HL-60 (cell line): ENCODE results near the gene ENPEP.

ENCODE experiments used
- DNase-seq, 2 experiments: peaks; one replicate each; pipeline ENCODE4 v3.0.0-alpha.2; 2010 to 2020; ENCODE audit warnings: low read depth in 1 of 2, low spot score in 1 of 2
- H3K27ac ChIP-seq: fragments of 250-450 bp; sonication (Bioruptor Pico); replicated peaks from 2 replicates; pipeline ENCODE4 v1.5.1; 2020; ENCODE audit warnings: mild to moderate bottlenecking, moderate library complexity
- H3K27me3 ChIP-seq: fragments of 250-450 bp; sonication (Bioruptor Pico); 2 replicates; pipeline ENCODE4 v1.5.1; 2021; ENCODE audit warnings: mild to moderate bottlenecking, moderate library complexity; ENCODE audit not compliant: insufficient read depth, poor library complexity, severe bottlenecking
- H3K4me3 ChIP-seq: replicated peaks from 2 replicates; pipeline ENCODE4 v1.5.1; 2011; ENCODE audit warnings: mild to moderate bottlenecking, control low read depth, low read length; ENCODE audit not compliant: insufficient read depth
- GABPA ChIP-seq: IDR thresholded peaks from 2 replicates; pipeline ENCODE4 v1.6.1; 2012; ENCODE audit warnings: low read depth
- POLR2AphosphoS5 ChIP-seq: IDR thresholded peaks from 2 replicates; pipeline ENCODE4 v1.6.1; 2012; ENCODE audit warnings: low read depth
- SPI1 ChIP-seq: IDR thresholded peaks from 2 replicates; pipeline ENCODE4 v1.6.1; 2012; ENCODE audit warnings: low read depth, mild to moderate bottlenecking, borderline replicate concordance
- TF ChIP-seq, protein P1 (sequence below): IDR thresholded peaks from 2 replicates; pipeline ENCODE4 v1.6.1; 2012; ENCODE audit warnings: low read depth; ENCODE audit not compliant: insufficient replicate concordance
- TF ChIP-seq, protein P2 (sequence below): IDR thresholded peaks from one replicate; pipeline ENCODE4 v1.5.1; 2011; ENCODE audit warnings: low read length, control low read depth, inconsistent platforms; ENCODE audit not compliant: insufficient read depth

ENPEP gene

DNA sequence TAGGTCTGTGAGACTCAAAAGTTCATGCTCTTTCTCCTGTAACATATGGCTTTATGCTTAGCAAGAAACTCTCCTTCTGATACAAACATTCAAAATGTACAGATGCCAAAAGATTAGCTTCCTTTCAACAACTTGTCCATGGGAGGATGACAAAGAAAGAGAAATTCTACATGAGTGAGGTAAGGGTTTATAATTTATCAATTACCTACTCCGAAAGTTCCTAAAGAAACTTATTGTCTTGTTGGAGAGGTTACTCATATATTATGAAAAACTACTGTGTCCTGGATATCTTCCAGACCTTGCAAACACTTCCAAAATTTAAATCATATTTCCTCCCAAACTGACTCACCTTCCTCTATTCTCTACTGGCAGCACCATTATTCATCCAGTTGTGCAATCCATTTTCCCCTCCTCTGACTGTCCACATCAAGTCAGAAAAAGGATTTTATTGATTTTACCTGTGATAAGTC, 65.1 kb downstream of the ENPEP start:
- H3K27ac ChIP-seq = no peak overlapping the region
- no peaks in the 10 kb centered on the region for H3K27me3 ChIP-seq
- no peak for DNase-seq
- H3K4me3 ChIP-seq = no peak overlapping the region
- TF ChIP-seq GABPA (no peak), SPI1 (no peak)
- TF ChIP-seq, protein P1, sequence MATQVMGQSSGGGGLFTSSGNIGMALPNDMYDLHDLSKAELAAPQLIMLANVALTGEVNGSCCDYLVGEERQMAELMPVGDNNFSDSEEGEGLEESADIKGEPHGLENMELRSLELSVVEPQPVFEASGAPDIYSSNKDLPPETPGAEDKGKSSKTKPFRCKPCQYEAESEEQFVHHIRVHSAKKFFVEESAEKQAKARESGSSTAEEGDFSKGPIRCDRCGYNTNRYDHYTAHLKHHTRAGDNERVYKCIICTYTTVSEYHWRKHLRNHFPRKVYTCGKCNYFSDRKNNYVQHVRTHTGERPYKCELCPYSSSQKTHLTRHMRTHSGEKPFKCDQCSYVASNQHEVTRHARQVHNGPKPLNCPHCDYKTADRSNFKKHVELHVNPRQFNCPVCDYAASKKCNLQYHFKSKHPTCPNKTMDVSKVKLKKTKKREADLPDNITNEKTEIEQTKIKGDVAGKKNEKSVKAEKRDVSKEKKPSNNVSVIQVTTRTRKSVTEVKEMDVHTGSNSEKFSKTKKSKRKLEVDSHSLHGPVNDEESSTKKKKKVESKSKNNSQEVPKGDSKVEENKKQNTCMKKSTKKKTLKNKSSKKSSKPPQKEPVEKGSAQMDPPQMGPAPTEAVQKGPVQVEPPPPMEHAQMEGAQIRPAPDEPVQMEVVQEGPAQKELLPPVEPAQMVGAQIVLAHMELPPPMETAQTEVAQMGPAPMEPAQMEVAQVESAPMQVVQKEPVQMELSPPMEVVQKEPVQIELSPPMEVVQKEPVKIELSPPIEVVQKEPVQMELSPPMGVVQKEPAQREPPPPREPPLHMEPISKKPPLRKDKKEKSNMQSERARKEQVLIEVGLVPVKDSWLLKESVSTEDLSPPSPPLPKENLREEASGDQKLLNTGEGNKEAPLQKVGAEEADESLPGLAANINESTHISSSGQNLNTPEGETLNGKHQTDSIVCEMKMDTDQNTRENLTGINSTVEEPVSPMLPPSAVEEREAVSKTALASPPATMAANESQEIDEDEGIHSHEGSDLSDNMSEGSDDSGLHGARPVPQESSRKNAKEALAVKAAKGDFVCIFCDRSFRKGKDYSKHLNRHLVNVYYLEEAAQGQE = no peak

- no peak for DNase-seq
Measured at GRCh38 chr4:110543577-110543976, 67.6 kb downstream of the ENPEP start.

DNA sequence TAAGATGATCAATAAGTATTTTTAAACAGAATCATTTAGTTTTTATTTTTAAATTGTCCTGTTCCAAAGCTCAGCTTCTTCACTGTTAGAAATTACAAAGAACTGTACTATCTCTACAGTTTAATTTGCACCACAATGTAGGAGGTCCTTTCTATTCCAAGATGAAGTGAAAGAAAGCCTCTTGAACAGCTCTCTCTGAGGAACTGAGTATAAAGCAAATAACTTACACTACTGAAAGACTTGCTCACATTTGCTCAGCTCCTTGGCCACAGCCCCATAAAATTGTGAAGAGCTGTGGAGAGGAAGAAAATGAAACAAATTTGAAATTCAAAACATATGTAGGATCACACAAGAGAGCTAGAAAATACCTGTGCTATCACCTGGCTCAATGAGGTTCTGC, 68.6 kb downstream of the ENPEP start:
- TF ChIP-seq, protein P1 = no peak
- TF ChIP-seq GABPA (no peak), SPI1 (no peak), POLR2AphosphoS5 (no peak)
- TF ChIP-seq, protein P2, sequence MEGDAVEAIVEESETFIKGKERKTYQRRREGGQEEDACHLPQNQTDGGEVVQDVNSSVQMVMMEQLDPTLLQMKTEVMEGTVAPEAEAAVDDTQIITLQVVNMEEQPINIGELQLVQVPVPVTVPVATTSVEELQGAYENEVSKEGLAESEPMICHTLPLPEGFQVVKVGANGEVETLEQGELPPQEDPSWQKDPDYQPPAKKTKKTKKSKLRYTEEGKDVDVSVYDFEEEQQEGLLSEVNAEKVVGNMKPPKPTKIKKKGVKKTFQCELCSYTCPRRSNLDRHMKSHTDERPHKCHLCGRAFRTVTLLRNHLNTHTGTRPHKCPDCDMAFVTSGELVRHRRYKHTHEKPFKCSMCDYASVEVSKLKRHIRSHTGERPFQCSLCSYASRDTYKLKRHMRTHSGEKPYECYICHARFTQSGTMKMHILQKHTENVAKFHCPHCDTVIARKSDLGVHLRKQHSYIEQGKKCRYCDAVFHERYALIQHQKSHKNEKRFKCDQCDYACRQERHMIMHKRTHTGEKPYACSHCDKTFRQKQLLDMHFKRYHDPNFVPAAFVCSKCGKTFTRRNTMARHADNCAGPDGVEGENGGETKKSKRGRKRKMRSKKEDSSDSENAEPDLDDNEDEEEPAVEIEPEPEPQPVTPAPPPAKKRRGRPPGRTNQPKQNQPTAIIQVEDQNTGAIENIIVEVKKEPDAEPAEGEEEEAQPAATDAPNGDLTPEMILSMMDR = no peak
- no peak for DNase-seq

More at GRCh38 chr4:110543577-110543976, 67.6 kb downstream of the ENPEP start:
- no peak overlapping the region for H3K27ac ChIP-seq
- TF ChIP-seq POLR2AphosphoS5 (no peak), GABPA (no peak)
- TF ChIP-seq, protein P1 = no peak
- TF ChIP-seq, protein P2 = no peak
- H3K4me3 ChIP-seq = no peak overlapping the region
- no peaks in the 10 kb centered on the region for H3K27me3 ChIP-seq

DNA sequence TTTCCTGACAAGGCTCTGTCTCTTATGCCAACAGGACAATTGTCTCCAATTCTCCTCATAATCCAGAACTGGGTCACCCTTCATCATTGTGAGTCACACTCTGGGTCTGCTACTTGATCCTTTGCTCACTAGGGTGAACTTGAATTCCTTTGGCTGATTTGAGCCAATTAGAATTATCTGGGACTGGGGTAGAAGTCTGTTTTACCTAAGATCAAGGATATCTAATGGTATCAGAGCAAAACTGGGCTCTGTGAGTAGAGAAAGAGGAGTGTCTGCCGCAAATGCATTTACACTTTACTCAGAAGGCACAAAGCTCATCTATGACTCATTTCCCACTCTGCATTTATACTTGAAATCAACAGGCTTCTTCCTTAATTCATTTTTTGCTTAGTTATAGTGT, 74.3 kb downstream of the ENPEP start:
- Histone ChIP-seq H3K27ac (no peak overlapping the region), H3K4me3 (no peak overlapping the region), H3K27me3 (no peaks in the 10 kb centered on the region)
- TF ChIP-seq, protein P1 = no peak
- no peak for TF ChIP-seq GABPA
- no peak for TF ChIP-seq SPI1
- no peak for TF ChIP-seq POLR2AphosphoS5
- TF ChIP-seq, protein P2 = no peak
- no peak for DNase-seq

More for the DNA sequence above, 68.6 kb downstream of the ENPEP start:
- Histone ChIP-seq H3K27me3 (no peaks in the 10 kb centered on the region), H3K4me3 (no peak overlapping the region), H3K27ac (no peak overlapping the region)
